HEK293T (cell line): ENCODE data around the gene NFIC.

Experiments
- CTCF ChIA-PET: fragments of 350-600 bp; formaldehyde crosslinking; extraction: SDS; loops from one replicate; lab custom pipeline; 2021; ENCODE audit warnings: antibody characterized with exemption, inconsistent platforms; lab: Yijun Ruan, JAX
- POLR2A ChIA-PET: fragments of 350-600 bp; formaldehyde crosslinking; extraction: SDS; loops from one replicate; lab custom pipeline; 2020; ENCODE audit warnings: antibody characterized with exemption, inconsistent platforms; lab: Yijun Ruan, JAX
- DNase-seq: peaks from one replicate; pipeline ENCODE4 v3.0.0; 2012; ENCODE audit warnings: mixed read lengths; ENCODE audit errors: extremely low spot score
- ARNT ChIP-seq: fragments of 450-650 bp; IDR thresholded peaks from 2 replicates; pipeline ENCODE4 v1.6.1; 2017; ENCODE audit warnings: mild to moderate bottlenecking
- BHLHE40 ChIP-seq: fragments of 450-650 bp; IDR thresholded peaks from 2 replicates; pipeline ENCODE4 v1.6.1; 2016; ENCODE audit warnings: mild to moderate bottlenecking, moderate library complexity, borderline replicate concordance
- CTBP1 ChIP-seq: fragments of 450-650 bp; IDR thresholded peaks from 2 replicates; pipeline ENCODE4 v1.6.1; 2016; ENCODE audit warnings: borderline replicate concordance
- ELF4 ChIP-seq: fragments of 450-650 bp; IDR thresholded peaks from 2 replicates; pipeline ENCODE4 v1.6.1; 2017; ENCODE audit warnings: antibody characterized with exemption
- FOXA1 ChIP-seq: fragments of 450-650 bp; IDR thresholded peaks from 2 replicates; pipeline ENCODE4 v1.6.1; 2016; ENCODE audit warnings: mild to moderate bottlenecking
- FOXK2 ChIP-seq: fragments of 450-650 bp; IDR thresholded peaks from 2 replicates; pipeline ENCODE4 v1.6.1; 2016; ENCODE audit warnings: mild to moderate bottlenecking
- FOXM1 ChIP-seq: fragments of 450-650 bp; IDR thresholded peaks from 2 replicates; pipeline ENCODE4 v1.6.1; 2017; ENCODE audit warnings: mild to moderate bottlenecking, borderline replicate concordance
- HDGF ChIP-seq: fragments of 450-650 bp; IDR thresholded peaks from 2 replicates; pipeline ENCODE4 v1.6.1; 2017; ENCODE audit warnings: antibody characterized with exemption, borderline replicate concordance
- L3MBTL2 ChIP-seq: fragments of 450-650 bp; conservative IDR thresholded peaks from 2 replicates; pipeline ENCODE4 v1.6.1; 2016; ENCODE audit warnings: mild to moderate bottlenecking
- LEF1 ChIP-seq: fragments of 450-650 bp; IDR thresholded peaks from 2 replicates; pipeline ENCODE4 v1.6.1; 2017; ENCODE audit warnings: mild to moderate bottlenecking, borderline replicate concordance
- NFRKB ChIP-seq: fragments of 450-650 bp; IDR thresholded peaks from 2 replicates; pipeline ENCODE4 v1.6.1; 2016; ENCODE audit warnings: mild to moderate bottlenecking, moderate library complexity
- PKNOX1 ChIP-seq: fragments of 450-650 bp; IDR thresholded peaks from 2 replicates; pipeline ENCODE4 v1.6.1; 2016
- SP1 ChIP-seq: fragments of 450-650 bp; IDR thresholded peaks from 2 replicates; pipeline ENCODE4 v1.6.1; 2017
- SUZ12 ChIP-seq: fragments of 450-650 bp; IDR thresholded peaks from 2 replicates; pipeline ENCODE4 v1.6.1; 2016; ENCODE audit warnings: mild to moderate bottlenecking
- TARDBP ChIP-seq: fragments of 450-650 bp; IDR thresholded peaks from 2 replicates; pipeline ENCODE4 v1.6.1; 2016
- ZNF384 ChIP-seq: fragments of 450-650 bp; IDR thresholded peaks from 2 replicates; pipeline ENCODE4 v1.6.1; 2016

NFIC gene

GRCh38 chr19:3403489-3404323 is 37.3 kb downstream of the NFIC start:
- CTCF ChIA-PET: no interaction called here

GRCh38 chr19:3404324-3405260 is 38.2 kb downstream of the NFIC start:
- CTCF ChIA-PET: no interaction called here
- DNase-seq: no peak
- TF ChIP-seq FOXK2: no peak
- TF ChIP-seq HDGF: no peak

More at GRCh38 chr19:3403489-3404323, 37.3 kb downstream of the NFIC start:
- POLR2A ChIA-PET: no interaction called here
- DNase-seq: no peak
- TF ChIP-seq ARNT: no peak
- no peak for TF ChIP-seq BHLHE40

GRCh38 chr19:3405261-3405653 is 38.9 kb downstream of the NFIC start:
- ChIA-PET POLR2A (no interaction called here), CTCF (no interaction called here)
- TF ChIP-seq ELF4 (no peak), HDGF (no peak), TARDBP (no peak), FOXA1 (no peak), SUZ12 (no peak), FOXK2 (no peak), FOXM1 (no peak), ARNT (no peak), NFRKB (no peak), BHLHE40 (no peak), ZNF384 (no peak), L3MBTL2 (no peak), LEF1 (no peak), PKNOX1 (no peak), CTBP1 (no peak), SP1 (no peak)
- no peak for DNase-seq

More at GRCh38 chr19:3404324-3405260, 38.2 kb downstream of the NFIC start:
- POLR2A ChIA-PET: no interaction called here

- DNase-seq: no peak
- CTCF ChIA-PET: no interaction called here
- POLR2A ChIA-PET: no interaction called here
- TF ChIP-seq FOXA1 (no peak), FOXK2 (no peak), LEF1 (no peak), ZNF384 (no peak), PKNOX1 (no peak), HDGF (no peak), NFRKB (no peak), ELF4 (no peak), SUZ12 (no peak), FOXM1 (no peak), SP1 (no peak)
Measured at GRCh38 chr19:3406571-3407111, 40.3 kb downstream of the NFIC start.

- ChIA-PET CTCF (no interaction called here), POLR2A (no interaction called here)
- no peak for DNase-seq
- TF ChIP-seq TARDBP (no peak), PKNOX1 (no peak), FOXA1 (no peak), ZNF384 (no peak), LEF1 (no peak), FOXM1 (no peak), L3MBTL2 (no peak), FOXK2 (no peak), NFRKB (no peak), SP1 (no peak)
Measured at GRCh38 chr19:3407556-3408516, 41.5 kb downstream of the NFIC start.
